Measurements from ENCODE around the gene SPINT1. TPM values are rescaled to one million over a fixed set of nuclear protein-coding genes. Genes with fewer than 3 reads are reported as not detected.

Gene SPINT1
- total and polyA plus RNA-seq, 2 of the 13 experiments (the other 11 are each of a cell fraction or from before 2014, with no cell fraction given): 0.49 to 2.5 TPM

DNA sequence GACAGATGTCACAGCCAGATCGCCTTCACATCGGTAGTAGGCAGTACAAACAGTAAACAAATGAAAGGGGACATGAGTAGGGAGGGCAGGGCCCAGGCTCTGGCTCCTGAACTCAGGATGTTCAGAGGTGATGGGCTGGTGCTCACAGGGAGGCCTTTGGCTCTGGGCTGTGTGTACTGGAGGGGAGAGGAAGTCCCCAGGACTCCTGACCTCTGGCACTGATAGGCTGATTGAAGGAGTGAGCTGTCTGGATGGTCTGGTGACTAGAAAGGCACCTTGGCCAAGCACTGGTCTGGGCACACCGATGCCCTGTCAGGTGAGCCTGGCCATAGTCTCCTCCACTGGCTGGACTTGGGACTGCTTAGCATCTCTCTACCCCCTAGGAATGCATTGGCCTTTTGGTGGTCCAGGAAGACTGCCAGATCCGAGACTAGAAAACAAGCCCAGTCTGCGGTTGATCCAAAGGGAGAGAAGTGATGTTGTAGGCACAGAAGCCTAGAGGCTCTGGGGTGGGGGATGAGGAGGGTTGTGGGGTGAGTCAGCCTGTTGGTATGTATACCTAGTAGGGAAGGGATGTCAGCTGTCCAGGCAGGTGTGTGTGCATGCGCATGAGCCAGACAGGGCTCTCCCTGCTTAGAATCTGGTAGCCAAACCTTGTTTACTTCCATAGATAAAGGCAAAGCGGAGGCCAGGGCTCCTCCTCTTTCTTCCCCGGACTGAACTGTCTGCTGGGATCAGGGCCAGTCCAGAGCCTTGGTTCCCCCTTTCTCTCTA is 1.9 kb downstream of the SPINT1 start (continued):
- TF ChIP-seq, protein P1, sequence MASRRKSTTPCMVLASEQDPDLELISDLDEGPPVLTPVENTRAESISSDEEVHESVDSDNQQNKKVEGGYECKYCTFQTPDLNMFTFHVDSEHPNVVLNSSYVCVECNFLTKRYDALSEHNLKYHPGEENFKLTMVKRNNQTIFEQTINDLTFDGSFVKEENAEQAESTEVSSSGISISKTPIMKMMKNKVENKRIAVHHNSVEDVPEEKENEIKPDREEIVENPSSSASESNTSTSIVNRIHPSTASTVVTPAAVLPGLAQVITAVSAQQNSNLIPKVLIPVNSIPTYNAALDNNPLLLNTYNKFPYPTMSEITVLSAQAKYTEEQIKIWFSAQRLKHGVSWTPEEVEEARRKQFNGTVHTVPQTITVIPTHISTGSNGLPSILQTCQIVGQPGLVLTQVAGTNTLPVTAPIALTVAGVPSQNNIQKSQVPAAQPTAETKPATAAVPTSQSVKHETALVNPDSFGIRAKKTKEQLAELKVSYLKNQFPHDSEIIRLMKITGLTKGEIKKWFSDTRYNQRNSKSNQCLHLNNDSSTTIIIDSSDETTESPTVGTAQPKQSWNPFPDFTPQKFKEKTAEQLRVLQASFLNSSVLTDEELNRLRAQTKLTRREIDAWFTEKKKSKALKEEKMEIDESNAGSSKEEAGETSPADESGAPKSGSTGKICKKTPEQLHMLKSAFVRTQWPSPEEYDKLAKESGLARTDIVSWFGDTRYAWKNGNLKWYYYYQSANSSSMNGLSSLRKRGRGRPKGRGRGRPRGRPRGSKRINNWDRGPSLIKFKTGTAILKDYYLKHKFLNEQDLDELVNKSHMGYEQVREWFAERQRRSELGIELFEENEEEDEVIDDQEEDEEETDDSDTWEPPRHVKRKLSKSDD (CRISPR knock-in tag; IDR thresholded peaks at IDR 0.05; ENCODE audit: low read depth): no peak
- TF ChIP-seq, protein P2, sequence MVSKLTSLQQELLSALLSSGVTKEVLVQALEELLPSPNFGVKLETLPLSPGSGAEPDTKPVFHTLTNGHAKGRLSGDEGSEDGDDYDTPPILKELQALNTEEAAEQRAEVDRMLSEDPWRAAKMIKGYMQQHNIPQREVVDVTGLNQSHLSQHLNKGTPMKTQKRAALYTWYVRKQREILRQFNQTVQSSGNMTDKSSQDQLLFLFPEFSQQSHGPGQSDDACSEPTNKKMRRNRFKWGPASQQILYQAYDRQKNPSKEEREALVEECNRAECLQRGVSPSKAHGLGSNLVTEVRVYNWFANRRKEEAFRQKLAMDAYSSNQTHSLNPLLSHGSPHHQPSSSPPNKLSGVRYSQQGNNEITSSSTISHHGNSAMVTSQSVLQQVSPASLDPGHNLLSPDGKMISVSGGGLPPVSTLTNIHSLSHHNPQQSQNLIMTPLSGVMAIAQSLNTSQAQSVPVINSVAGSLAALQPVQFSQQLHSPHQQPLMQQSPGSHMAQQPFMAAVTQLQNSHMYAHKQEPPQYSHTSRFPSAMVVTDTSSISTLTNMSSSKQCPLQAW (CRISPR knock-in tag; IDR thresholded peaks at IDR 0.05): no peak
- TF ChIP-seq, protein P3, sequence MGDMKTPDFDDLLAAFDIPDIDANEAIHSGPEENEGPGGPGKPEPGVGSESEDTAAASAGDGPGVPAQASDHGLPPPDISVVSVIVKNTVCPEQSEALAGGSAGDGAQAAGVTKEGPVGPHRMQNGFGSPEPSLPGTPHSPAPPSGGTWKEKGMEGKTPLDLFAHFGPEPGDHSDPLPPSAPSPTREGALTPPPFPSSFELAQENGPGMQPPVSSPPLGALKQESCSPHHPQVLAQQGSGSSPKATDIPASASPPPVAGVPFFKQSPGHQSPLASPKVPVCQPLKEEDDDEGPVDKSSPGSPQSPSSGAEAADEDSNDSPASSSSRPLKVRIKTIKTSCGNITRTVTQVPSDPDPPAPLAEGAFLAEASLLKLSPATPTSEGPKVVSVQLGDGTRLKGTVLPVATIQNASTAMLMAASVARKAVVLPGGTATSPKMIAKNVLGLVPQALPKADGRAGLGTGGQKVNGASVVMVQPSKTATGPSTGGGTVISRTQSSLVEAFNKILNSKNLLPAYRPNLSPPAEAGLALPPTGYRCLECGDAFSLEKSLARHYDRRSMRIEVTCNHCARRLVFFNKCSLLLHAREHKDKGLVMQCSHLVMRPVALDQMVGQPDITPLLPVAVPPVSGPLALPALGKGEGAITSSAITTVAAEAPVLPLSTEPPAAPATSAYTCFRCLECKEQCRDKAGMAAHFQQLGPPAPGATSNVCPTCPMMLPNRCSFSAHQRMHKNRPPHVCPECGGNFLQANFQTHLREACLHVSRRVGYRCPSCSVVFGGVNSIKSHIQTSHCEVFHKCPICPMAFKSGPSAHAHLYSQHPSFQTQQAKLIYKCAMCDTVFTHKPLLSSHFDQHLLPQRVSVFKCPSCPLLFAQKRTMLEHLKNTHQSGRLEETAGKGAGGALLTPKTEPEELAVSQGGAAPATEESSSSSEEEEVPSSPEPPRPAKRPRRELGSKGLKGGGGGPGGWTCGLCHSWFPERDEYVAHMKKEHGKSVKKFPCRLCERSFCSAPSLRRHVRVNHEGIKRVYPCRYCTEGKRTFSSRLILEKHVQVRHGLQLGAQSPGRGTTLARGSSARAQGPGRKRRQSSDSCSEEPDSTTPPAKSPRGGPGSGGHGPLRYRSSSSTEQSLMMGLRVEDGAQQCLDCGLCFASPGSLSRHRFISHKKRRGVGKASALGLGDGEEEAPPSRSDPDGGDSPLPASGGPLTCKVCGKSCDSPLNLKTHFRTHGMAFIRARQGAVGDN (CRISPR knock-in tag; IDR thresholded peaks at IDR 0.05): peak; percentile 42; the same call in 1 of the 2 replicates
- TF ChIP-seq ZBTB1 (CRISPR knock-in tag; IDR thresholded peaks at IDR 0.05; ENCODE audit: borderline replicate concordance) (no peak), FOXK1 (CRISPR knock-in tag; IDR thresholded peaks at IDR 0.05; ENCODE audit: borderline replicate concordance, low read depth) (0 out of 2 replicates have a peak, but pooled peaks have one; percentile 17), SP5 (CRISPR knock-in tag; IDR thresholded peaks at IDR 0.05; ENCODE audit: borderline replicate concordance, low read depth) (peak; percentile 37; the same call in 1 of the 2 replicates), ZNF724P (CRISPR knock-in tag; IDR thresholded peaks at IDR 0.05; ENCODE audit: borderline replicate concordance) (no peak), RARA (CRISPR knock-in tag; IDR thresholded peaks at IDR 0.05) (0 out of 2 replicates have a peak, but pooled peaks have one; percentile 31), ZNF362 (CRISPR knock-in tag; IDR thresholded peaks at IDR 0.05; ENCODE audit: borderline replicate concordance) (no peak), ATF7-NPFF (CRISPR knock-in tag; IDR thresholded peaks at IDR 0.05; ENCODE audit: low read depth) (no peak), JUN (CRISPR knock-in tag; IDR thresholded peaks at IDR 0.05) (peak; percentile 68)
